HCT116 (cell line): ENCODE data around the gene RPTOR. TPM values are rescaled to one million over a fixed set of nuclear protein-coding genes. Genes with fewer than 3 reads are reported as not detected.

Experiments
- ATAC-seq: fragments of 200-7000 bp; cut with Tn5 transposase; 2 replicates; pipeline ENCODE4 v1.9.1; 2020; ENCODE audit warnings: mild to moderate bottlenecking, moderate library complexity
- BruUV-seq: library from RNA; stranded (reverse); fragments of 400-500 nt; replicated peaks from 2 replicates; lab custom pipeline; 2021; lab: Mats Ljungman, UMichigan
- CTCF ChIA-PET: fragments of 300-600 bp; sonication (Branson Sonifier 250); formaldehyde crosslinking; loops from one replicate; lab custom pipeline; 2021; ENCODE audit warnings: antibody characterized with exemption; lab: Charles Lee
- POLR2A ChIA-PET: fragments of 300-600, 350-600 bp; sonication (Branson Sonifier 250); formaldehyde crosslinking; loops from one replicate; lab custom pipeline; 2021; ENCODE audit warnings: antibody characterized with exemption; lab: Charles Lee
- RAD21 ChIA-PET, 2 experiments: fragments of 300-600 bp; sonication (Branson Sonifier 250); formaldehyde crosslinking; loops; one replicate each; lab custom pipeline; 2023; ENCODE audit warnings: low total read pairs in 2 of 2; ENCODE audit not compliant: uncharacterized antibody in 2 of 2, unreplicated experiment in 2 of 2, low non-redundant PET in 1 of 2; lab: Charles Lee
- DNase-seq: peaks from one replicate; pipeline ENCODE4 v3.0.0-alpha.2; 2010; ENCODE audit warnings: low read depth, low spot score
- H2AFZ ChIP-seq: fragments of 200-600 bp; shearing (Covaris generic), sonication (generic); 2 replicates; pipeline ENCODE4 v1.6.1; 2017; ENCODE audit warnings: low read depth, mixed run types, mixed read lengths, antibody characterized with exemption, low read length; ENCODE audit not compliant: poor library complexity, severe bottlenecking
- H3K27ac ChIP-seq: 2 replicates; pipeline ENCODE4 v1.5.1; 2012; ENCODE audit warnings: low read depth, low read length
- H3K27me3 ChIP-seq: fragments of 200-600 bp; sonication (generic); 2 replicates; pipeline ENCODE4 v1.6.1; 2016; ENCODE audit warnings: mixed run types, low read length, mixed read lengths; ENCODE audit not compliant: insufficient read depth
- H3K36me3 ChIP-seq, 2 experiments: fragments of 200-500 bp in 1 of 2; fragments of 200-600 bp in 1 of 2; sonication (Bioruptor generic) in 1 of 2; sonication (generic) in 1 of 2; 2 replicates each; pipeline versions ENCODE4 v1.5.1 to v1.6.1; 2014 to 2016; ENCODE audit warnings: low read length in 2 of 2, inconsistent platforms in 1 of 2, mixed read lengths in 1 of 2, mixed run types in 1 of 2; ENCODE audit not compliant: insufficient read depth in 2 of 2, control insufficient read depth in 1 of 2
- H3K4me1 ChIP-seq, 2 experiments: fragments of 200-600 bp in 1 of 2; sonication (generic) in 1 of 2; 2 replicates each; pipeline versions ENCODE4 v1.5.1 to v1.6.1; 2012 to 2017; ENCODE audit warnings: low read length in 2 of 2, inconsistent platforms in 1 of 2, mild to moderate bottlenecking in 1 of 2, mixed read lengths in 1 of 2, mixed run types in 1 of 2, moderate library complexity in 1 of 2; ENCODE audit not compliant: insufficient read depth in 2 of 2, control insufficient read depth in 1 of 2
- H3K4me2 ChIP-seq: fragments of 200-600 bp; sonication (generic); 2 replicates; pipeline ENCODE4 v1.6.1; 2017; ENCODE audit warnings: mixed run types, low read length, mixed read lengths
- H3K4me3 ChIP-seq, 2 experiments: fragments of 200-600 bp in 1 of 2; sonication (generic) in 1 of 2; replicated peaks in 1 of 2; 2 replicates each; pipeline ENCODE4 v1.5.1; 2011 to 2016; ENCODE audit warnings: low read length in 2 of 2, control low read depth in 1 of 2, low read depth in 1 of 2, mild to moderate bottlenecking in 1 of 2, mixed read lengths in 1 of 2, mixed run types in 1 of 2
- H3K79me2 ChIP-seq: fragments of 200-600 bp; sonication (generic); 2 replicates; pipeline ENCODE4 v1.6.1; 2017; ENCODE audit warnings: mild to moderate bottlenecking, mixed run types, low read length, moderate library complexity, mixed read lengths; ENCODE audit not compliant: insufficient read depth
- H3K9ac ChIP-seq: fragments of 200-600 bp; sonication (generic); 2 replicates; pipeline ENCODE4 v1.6.1; 2016; ENCODE audit warnings: low read length, mixed read lengths
- H3K9me2 ChIP-seq: fragments of 200-600 bp; sonication (generic), shearing (Covaris generic); 2 replicates; pipeline ENCODE4 v1.6.1; 2017; ENCODE audit warnings: mixed run types, mild to moderate bottlenecking, moderate library complexity; ENCODE audit not compliant: insufficient read depth
- H3K9me3 ChIP-seq, 2 experiments: fragments of 200-500 bp in 1 of 2; fragments of 200-600 bp in 1 of 2; sonication (Bioruptor generic) in 1 of 2; sonication (generic) in 1 of 2; 2 replicates each; pipeline ENCODE4 v1.6.1; 2014 to 2017; ENCODE audit warnings: low read length in 2 of 2, mixed read lengths in 2 of 2, inconsistent platforms in 1 of 2, low read depth in 1 of 2, mild to moderate bottlenecking in 1 of 2, mixed run types in 1 of 2, moderate library complexity in 1 of 2; ENCODE audit not compliant: control insufficient read depth in 1 of 2, insufficient read depth in 1 of 2
- H4K20me1 ChIP-seq: fragments of 200-600 bp; sonication (generic), shearing (Covaris generic); 2 replicates; pipeline ENCODE4 v1.6.1; 2017; ENCODE audit warnings: mixed run types, mild to moderate bottlenecking, moderate library complexity; ENCODE audit not compliant: insufficient read depth
- CEBPB ChIP-seq: IDR thresholded peaks from 2 replicates; pipeline ENCODE4 v1.6.1; 2012; ENCODE audit warnings: low read depth
- ELF1 ChIP-seq: IDR thresholded peaks from 2 replicates; pipeline ENCODE4 v1.6.1; 2012; ENCODE audit warnings: low read depth, borderline replicate concordance
- EZH2 ChIP-seq: fragments of 200-600 bp; sonication (generic); IDR thresholded peaks from 2 replicates; pipeline ENCODE4 v1.6.1; 2017; ENCODE audit warnings: antibody characterized with exemption, mixed run types
- EZH2phosphoT487 ChIP-seq: fragments of 200-600 bp; IDR thresholded peaks from 2 replicates; pipeline ENCODE4 v1.6.1; 2018; ENCODE audit warnings: antibody characterized with exemption, borderline replicate concordance
- FOSL1 ChIP-seq: IDR thresholded peaks from 2 replicates; pipeline ENCODE4 v1.6.1; 2012; ENCODE audit warnings: low read depth
- JUND ChIP-seq: IDR thresholded peaks from 2 replicates; pipeline ENCODE4 v1.6.1; 2012
- POLR2A ChIP-seq: IDR thresholded peaks from 2 replicates; pipeline ENCODE4 v1.7.0; 2011; ENCODE audit warnings: borderline replicate concordance; ENCODE audit not compliant: insufficient read depth, insufficient read length; ENCODE audit errors: extremely low read depth
- POLR2AphosphoS5 ChIP-seq: IDR thresholded peaks from 2 replicates; pipeline ENCODE4 v1.6.1; 2011; ENCODE audit warnings: mild to moderate bottlenecking, low read depth, low read length, moderate library complexity
- SIN3A ChIP-seq: IDR thresholded peaks from 2 replicates; pipeline ENCODE4 v1.6.1; 2012; ENCODE audit warnings: low read depth
- SP1 ChIP-seq: IDR thresholded peaks from 2 replicates; pipeline ENCODE4 v1.6.1; 2012; ENCODE audit warnings: low read depth
- SRF ChIP-seq: IDR thresholded peaks from 2 replicates; pipeline ENCODE4 v1.6.1; 2012; ENCODE audit warnings: low read depth
- TCF7L2 ChIP-seq: IDR thresholded peaks from 2 replicates; pipeline ENCODE4 v1.7.0; 2011; ENCODE audit warnings: borderline replicate concordance, inconsistent platforms; ENCODE audit not compliant: insufficient read depth, insufficient read length; ENCODE audit errors: extremely low read depth
- YY1 ChIP-seq: IDR thresholded peaks from 2 replicates; pipeline ENCODE4 v1.6.1; 2011; ENCODE audit warnings: low read length, low read depth, moderate library complexity, mild to moderate bottlenecking; ENCODE audit not compliant: insufficient replicate concordance; ENCODE audit errors: extremely low read depth
- ZFX ChIP-seq: fragments of 450-650 bp; IDR thresholded peaks from 2 replicates; pipeline ENCODE4 v1.6.1; 2017
- ZNF274 ChIP-seq: fragments of 200-500 bp; sonication (Bioruptor generic); IDR thresholded peaks from 2 replicates; pipeline ENCODE4 v1.6.1; 2014; ENCODE audit warnings: mild to moderate bottlenecking, low read depth, low read length, inconsistent platforms
- intact Hi-C: fragments of 100-400 bp; cut with micrococcal nuclease; formaldehyde crosslinking; loops from 2 replicates; pipeline ENCODE4 v1.10.0; 2022
- total RNA-seq: library from RNA; stranded (reverse); gene quantifications from one replicate; pipeline ENCODE4 v1.2.1, GENCODE V29; 2021; ENCODE audit not compliant: unreplicated experiment
- TF ChIP-seq, protein P1 (sequence below): IDR thresholded peaks from 2 replicates; pipeline ENCODE4 v1.6.1; 2012
- TF ChIP-seq, protein P2 (sequence below): IDR thresholded peaks from 2 replicates; pipeline ENCODE4 v1.6.1; 2012; ENCODE audit warnings: low read depth
- TF ChIP-seq, protein P3 (sequence below): IDR thresholded peaks from 2 replicates; pipeline ENCODE4 v1.6.1; 2011; ENCODE audit warnings: mild to moderate bottlenecking, low read length, moderate library complexity; ENCODE audit not compliant: insufficient replicate concordance; ENCODE audit errors: extremely low read depth
- TF ChIP-seq, protein P4 (sequence below), 3 experiments: fragments of 200-600 bp in 1 of 3; sonication (generic) in 1 of 3; IDR thresholded peaks in 2 of 3; conservative IDR thresholded peaks in 1 of 3; 2 replicates each; pipeline ENCODE4 v1.5.1; 2012 to 2017; ENCODE audit warnings: low read depth in 2 of 3, low read length in 2 of 3, antibody characterized with exemption in 1 of 3, borderline replicate concordance in 1 of 3, control low read depth in 1 of 3, mild to moderate bottlenecking in 1 of 3, mixed read lengths in 1 of 3, mixed run types in 1 of 3, moderate library complexity in 1 of 3; ENCODE audit not compliant: insufficient read depth in 1 of 3

Gene RPTOR
- total RNA-seq, 1 experiment from 2014 or later = 69.5 TPM

DNA sequence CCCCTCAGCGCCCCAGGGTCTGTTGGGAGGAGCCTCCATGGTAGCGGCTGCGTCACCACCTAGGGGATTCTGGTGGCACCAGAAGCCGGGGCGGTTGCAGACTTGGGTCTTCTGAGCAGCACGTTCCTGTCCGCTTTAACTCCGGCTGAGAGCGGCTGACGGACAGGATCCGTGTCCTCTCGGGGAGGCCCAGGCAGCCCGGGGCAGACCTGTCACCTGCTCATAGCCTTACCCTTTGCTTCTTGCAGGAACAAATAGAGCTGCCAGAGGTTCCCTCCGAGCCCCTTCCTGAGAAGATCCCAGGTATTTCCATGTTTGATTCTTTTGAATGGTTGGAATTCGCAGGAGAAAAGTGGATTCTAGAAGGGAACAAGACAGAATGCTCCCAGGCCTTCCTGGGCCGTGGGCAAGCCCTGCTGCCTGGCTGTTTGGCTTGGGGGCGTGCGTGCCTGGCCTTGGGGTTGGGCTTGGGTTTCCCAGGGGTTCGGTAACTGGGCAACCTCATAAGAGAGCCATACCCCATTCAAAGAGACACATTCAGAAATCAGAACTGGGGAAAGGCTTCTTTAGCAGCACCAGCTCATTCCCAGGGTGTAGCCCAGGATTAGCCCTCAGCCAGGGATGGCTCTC lies 453.6 kb downstream of the RPTOR start:
- no peaks in the 10 kb centered on the region for H3K27me3 ChIP-seq
- DNase-seq = no peak
- H3K9ac ChIP-seq = no peak overlapping the region
- no peak overlapping the region for H3K4me3 ChIP-seq
- intact Hi-C loops = no loop called here
- H3K4me2 ChIP-seq = no peak overlapping the region
- no peaks in the 10 kb centered on the region for H4K20me1 ChIP-seq
- H3K4me1 ChIP-seq = peaks cover 12 to 19% of the 10 kb centered on the region in 2 experiments
- no peaks in the 10 kb centered on the region for H3K9me2 ChIP-seq
- no peaks in the 10 kb centered on the region for H3K9me3 ChIP-seq
- ATAC-seq = no peak
- ChIA-PET CTCF (interaction anchor here (0.8 kb wide), 1 partner anchor 9 kb away, joined by 3 read pairs; no protein-coding TSS in a partner anchor), POLR2A (no interaction called here), RAD21 (no interaction called here)
- H2AFZ ChIP-seq = no peak overlapping the region
- H3K27ac ChIP-seq = no peak overlapping the region
- H3K79me2 ChIP-seq = no peaks in the 10 kb centered on the region
- no peak for TF ChIP-seq ZFX
- TF ChIP-seq, protein P1, sequence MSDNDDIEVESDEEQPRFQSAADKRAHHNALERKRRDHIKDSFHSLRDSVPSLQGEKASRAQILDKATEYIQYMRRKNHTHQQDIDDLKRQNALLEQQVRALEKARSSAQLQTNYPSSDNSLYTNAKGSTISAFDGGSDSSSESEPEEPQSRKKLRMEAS = no peak
- TF ChIP-seq CEBPB = no peak
- no peak for TF ChIP-seq TCF7L2
- TF ChIP-seq POLR2AphosphoS5 = no peak
- no peak for TF ChIP-seq FOSL1
- TF ChIP-seq, protein P2, sequence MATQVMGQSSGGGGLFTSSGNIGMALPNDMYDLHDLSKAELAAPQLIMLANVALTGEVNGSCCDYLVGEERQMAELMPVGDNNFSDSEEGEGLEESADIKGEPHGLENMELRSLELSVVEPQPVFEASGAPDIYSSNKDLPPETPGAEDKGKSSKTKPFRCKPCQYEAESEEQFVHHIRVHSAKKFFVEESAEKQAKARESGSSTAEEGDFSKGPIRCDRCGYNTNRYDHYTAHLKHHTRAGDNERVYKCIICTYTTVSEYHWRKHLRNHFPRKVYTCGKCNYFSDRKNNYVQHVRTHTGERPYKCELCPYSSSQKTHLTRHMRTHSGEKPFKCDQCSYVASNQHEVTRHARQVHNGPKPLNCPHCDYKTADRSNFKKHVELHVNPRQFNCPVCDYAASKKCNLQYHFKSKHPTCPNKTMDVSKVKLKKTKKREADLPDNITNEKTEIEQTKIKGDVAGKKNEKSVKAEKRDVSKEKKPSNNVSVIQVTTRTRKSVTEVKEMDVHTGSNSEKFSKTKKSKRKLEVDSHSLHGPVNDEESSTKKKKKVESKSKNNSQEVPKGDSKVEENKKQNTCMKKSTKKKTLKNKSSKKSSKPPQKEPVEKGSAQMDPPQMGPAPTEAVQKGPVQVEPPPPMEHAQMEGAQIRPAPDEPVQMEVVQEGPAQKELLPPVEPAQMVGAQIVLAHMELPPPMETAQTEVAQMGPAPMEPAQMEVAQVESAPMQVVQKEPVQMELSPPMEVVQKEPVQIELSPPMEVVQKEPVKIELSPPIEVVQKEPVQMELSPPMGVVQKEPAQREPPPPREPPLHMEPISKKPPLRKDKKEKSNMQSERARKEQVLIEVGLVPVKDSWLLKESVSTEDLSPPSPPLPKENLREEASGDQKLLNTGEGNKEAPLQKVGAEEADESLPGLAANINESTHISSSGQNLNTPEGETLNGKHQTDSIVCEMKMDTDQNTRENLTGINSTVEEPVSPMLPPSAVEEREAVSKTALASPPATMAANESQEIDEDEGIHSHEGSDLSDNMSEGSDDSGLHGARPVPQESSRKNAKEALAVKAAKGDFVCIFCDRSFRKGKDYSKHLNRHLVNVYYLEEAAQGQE = no peak
- TF ChIP-seq EZH2phosphoT487 = no peak
- TF ChIP-seq POLR2A = no peak
- no peak for TF ChIP-seq EZH2
- no peak for TF ChIP-seq YY1
- TF ChIP-seq, protein P3, sequence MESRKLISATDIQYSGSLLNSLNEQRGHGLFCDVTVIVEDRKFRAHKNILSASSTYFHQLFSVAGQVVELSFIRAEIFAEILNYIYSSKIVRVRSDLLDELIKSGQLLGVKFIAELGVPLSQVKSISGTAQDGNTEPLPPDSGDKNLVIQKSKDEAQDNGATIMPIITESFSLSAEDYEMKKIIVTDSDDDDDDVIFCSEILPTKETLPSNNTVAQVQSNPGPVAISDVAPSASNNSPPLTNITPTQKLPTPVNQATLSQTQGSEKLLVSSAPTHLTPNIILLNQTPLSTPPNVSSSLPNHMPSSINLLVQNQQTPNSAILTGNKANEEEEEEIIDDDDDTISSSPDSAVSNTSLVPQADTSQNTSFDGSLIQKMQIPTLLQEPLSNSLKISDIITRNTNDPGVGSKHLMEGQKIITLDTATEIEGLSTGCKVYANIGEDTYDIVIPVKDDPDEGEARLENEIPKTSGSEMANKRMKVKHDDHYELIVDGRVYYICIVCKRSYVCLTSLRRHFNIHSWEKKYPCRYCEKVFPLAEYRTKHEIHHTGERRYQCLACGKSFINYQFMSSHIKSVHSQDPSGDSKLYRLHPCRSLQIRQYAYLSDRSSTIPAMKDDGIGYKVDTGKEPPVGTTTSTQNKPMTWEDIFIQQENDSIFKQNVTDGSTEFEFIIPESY = no peak
- TF ChIP-seq SIN3A = no peak
- TF ChIP-seq SP1 = no peak
- no peak for TF ChIP-seq ZNF274
- TF ChIP-seq SRF = no peak
- TF ChIP-seq, protein P4, sequence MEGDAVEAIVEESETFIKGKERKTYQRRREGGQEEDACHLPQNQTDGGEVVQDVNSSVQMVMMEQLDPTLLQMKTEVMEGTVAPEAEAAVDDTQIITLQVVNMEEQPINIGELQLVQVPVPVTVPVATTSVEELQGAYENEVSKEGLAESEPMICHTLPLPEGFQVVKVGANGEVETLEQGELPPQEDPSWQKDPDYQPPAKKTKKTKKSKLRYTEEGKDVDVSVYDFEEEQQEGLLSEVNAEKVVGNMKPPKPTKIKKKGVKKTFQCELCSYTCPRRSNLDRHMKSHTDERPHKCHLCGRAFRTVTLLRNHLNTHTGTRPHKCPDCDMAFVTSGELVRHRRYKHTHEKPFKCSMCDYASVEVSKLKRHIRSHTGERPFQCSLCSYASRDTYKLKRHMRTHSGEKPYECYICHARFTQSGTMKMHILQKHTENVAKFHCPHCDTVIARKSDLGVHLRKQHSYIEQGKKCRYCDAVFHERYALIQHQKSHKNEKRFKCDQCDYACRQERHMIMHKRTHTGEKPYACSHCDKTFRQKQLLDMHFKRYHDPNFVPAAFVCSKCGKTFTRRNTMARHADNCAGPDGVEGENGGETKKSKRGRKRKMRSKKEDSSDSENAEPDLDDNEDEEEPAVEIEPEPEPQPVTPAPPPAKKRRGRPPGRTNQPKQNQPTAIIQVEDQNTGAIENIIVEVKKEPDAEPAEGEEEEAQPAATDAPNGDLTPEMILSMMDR (IDR thresholded peaks at IDR 0.05 in 2 of 3, conservative IDR thresholded peaks at IDR 0.05 in 1 of 3; ENCODE audit: borderline replicate concordance in 1 of 3, insufficient read depth in 1 of 3, low read depth in 2 of 3, low read length in 2 of 3) = no peak
- no peak for TF ChIP-seq JUND
- TF ChIP-seq ELF1 = no peak
- H3K36me3 ChIP-seq = peaks cover 24 to 36% of the 10 kb centered on the region in 2 experiments; a peak in 3 of 4 replicates
- BruUV-seq = no TSS peak
